Right lobe of liver (tissue), 6 donors: ENCODE data around the gene AKR1C3. TPM values are rescaled to one million over a fixed set of nuclear protein-coding genes. Genes with fewer than 3 reads are reported as not detected.
"Not testable (repeated sequence)": the region's sequence is repeated elsewhere in the genome, so short reads cannot be mapped to it uniquely, and the experiment has no call there.

Source experiments
- ATAC-seq, 4 donors: fragments of 200-7000 bp; cut with Tn5 transposase; one replicate each; pipeline ENCODE4 v1.9.1; 2020; ENCODE audit warnings: mild to moderate bottlenecking in 4 of 4, moderate library complexity in 4 of 4
- DNase-seq, 3 donors: peaks; one replicate each; pipeline ENCODE4 v3.0.0-alpha.2; 2020
- H3K27ac ChIP-seq, 3 donors: fragments of 200-600 bp; one replicate each; pipeline ENCODE4 v1.8.0; 2022
- H3K27me3 ChIP-seq, 2 donors: fragments of 200-600 bp; one replicate each; pipeline ENCODE4 v1.8.0; 2022
- H3K36me3 ChIP-seq, 4 donors: fragments of 200-600 bp; sonication (generic) in 1 of 4; one replicate each; pipeline versions ENCODE4 v1.5.1 to v1.8.0; 2017 to 2022; ENCODE audit warnings: control low read depth in 1 of 4
- H3K4me1 ChIP-seq, 4 donors: fragments of 200-600 bp; sonication (generic) in 1 of 4; one replicate each; pipeline versions ENCODE4 v1.5.1 to v1.8.0; 2017 to 2022; ENCODE audit warnings: control low read depth in 1 of 4
- H3K4me3 ChIP-seq, 3 donors: fragments of 200-600 bp; one replicate each; pipeline ENCODE4 v1.8.0; 2022
- H3K9me3 ChIP-seq, 4 donors: fragments of 200-600 bp; sonication (generic) in 1 of 4; one replicate each; pipeline versions ENCODE4 v1.5.1 to v1.8.0; 2017 to 2022; ENCODE audit warnings: control low read depth in 1 of 4
- CTCF ChIP-seq, 4 donors: fragments of 200-600 bp in 3 of 4; fragments of 450-650 bp in 1 of 4; IDR thresholded peaks; one replicate each; pipeline versions ENCODE4 v1.5.1 to v1.8.0; 2016 to 2022; ENCODE audit warnings: antibody characterized with exemption in 4 of 4, mild to moderate bottlenecking in 2 of 4
- POLR2A ChIP-seq: fragments of 450-650 bp; IDR thresholded peaks from one replicate; pipeline ENCODE4 v1.6.1; 2017; ENCODE audit warnings: antibody characterized with exemption, mild to moderate bottlenecking
- WGBS: methylation state at CpG from one replicate; pipeline ENCODE4 v1.1.6; 2018; ENCODE audit warnings: low coverage, low lambda C conversion rate; ENCODE audit not compliant: insufficient coverage; ENCODE audit errors: missing lambda C conversion rate; 5-methylcytosine and 5-hydroxymethylcytosine counted together
- intact Hi-C, 2 donors: fragments of 100-400 bp; cut with DNase I; formaldehyde crosslinking; loops; one replicate each; pipeline versions ENCODE4 v1.11.2 to v1.14.1; 2022
- long read RNA-seq: library from polyadenylated mRNA; unstranded; transcript quantifications from one replicate; pipeline ENCODE4 v2.0.0, GENCODE V29; 2019
- total RNA-seq, 6 experiments: library from RNA; depleted of rRNA in 2 of 6; stranded (reverse); fragments of >200 nt in 2 of 6; fragmentation: NEBNext Ultra II Directional in 3 of 6; extraction: Animal tissue kit (Norgen Biotek cat#: 25700) in 3 of 6; gene quantifications; one replicate each; pipeline versions ENCODE4 v1.1.0 to v1.2.4, GENCODE V29; 2016 to 2023
- donor health status: DM: no; HTN: yes; CAD: no.
- donor health status: DM: no; HTN: no; CAD: no.
- donor health status: DM: no; HTN: no; CAD: no.
- donor health status: DM: no; HTN: yes; CAD: no.
- donor health status: DM: no; HTN: yes; CAD: no.

The AKR1C3 gene
- total RNA-seq: 100 to 1,000 TPM; 169 to 782 (median 334) TPM
- long read RNA-seq, transcript AKR1C3-201 (9 exons, 1,807 nt): major isoform, 189 of 219 reads
- long read RNA-seq, partial matches to known transcripts: 14 of 219 reads
- long read RNA-seq, other reads (novel, unspliced or antisense): 10 of 219 reads

- DNase-seq (peak in 1 of 3 donors; percentile 61), ATAC-seq (peak; percentile 73 to 85 (median 76))
- WGBS: 0% methylated on average over 9 of the region's 9 CpGs
- Histone ChIP-seq H3K36me3 (peaks cover 0 to 32% (median 7%) of the 10 kb centered on the region in 4 donors), H3K4me1 (peaks cover 0 to 27% (median 2%) of the 10 kb centered on the region in 4 donors), H3K27ac (peak within 1 kb of the TSS; percentile 71 to 81 (median 81)), H3K9me3 (no peaks in the 10 kb centered on the region), H3K4me3 (peak within 1 kb of the TSS; percentile 32 to 69 (median 61)), H3K27me3 (no peaks in the 10 kb centered on the region)
- intact Hi-C loops: no loop called here
- peak; percentile 54 to 85 (median 64) for TF ChIP-seq CTCF (IDR thresholded peaks at IDR 0.05)
- TF ChIP-seq POLR2A: peak; percentile 83
Observed at GRCh38 chr10:5094265-5095205, at the start of gene AKR1C3. Gene AKR1C3 (plus strand): TSS chr10:5094414. CDS start chr10:5094445, 31 bp downstream.

- no peaks in the 10 kb centered on the region for H3K27me3 ChIP-seq
- no peak overlapping the region for H3K4me3 ChIP-seq
- H3K36me3 ChIP-seq: no peaks in the 10 kb centered on the region
- peak; percentile 58 to 81 (median 75) for ATAC-seq
- peak overlapping the region in 1 of 3 donors; percentile 64 for H3K27ac ChIP-seq
- H3K9me3 ChIP-seq: no peaks in the 10 kb centered on the region
- DNase-seq: peak; percentile 70 to 87 (median 85)
- TF ChIP-seq POLR2A (no peak), CTCF (IDR thresholded peaks at IDR 0.05) (no peak)
- 78% methylated on average over 8 of the region's 9 CpGs for WGBS
- H3K4me1 ChIP-seq: peaks cover 0 to 82% (median 29%) of the 10 kb centered on the region in 4 donors
- intact Hi-C loops: no loop called here
Observed at GRCh38 chr10:5045095-5045494, 49.1 kb upstream of the AKR1C3 start.

GRCh38 chr10:5046410-5046809 lies 47.8 kb upstream of the AKR1C3 start:
- TF ChIP-seq CTCF (IDR thresholded peaks at IDR 0.05) (no peak), POLR2A (no peak)
- no peak overlapping the region for H3K4me3 ChIP-seq
- H3K27ac ChIP-seq: no peak overlapping the region
- H3K36me3 ChIP-seq: no peaks in the 10 kb centered on the region
- intact Hi-C loops: no loop called here
- DNase-seq (no peak), ATAC-seq (no peak)
- no peaks in the 10 kb centered on the region for H3K27me3 ChIP-seq
- H3K4me1 ChIP-seq: peaks cover 0 to 73% (median 28%) of the 10 kb centered on the region in 4 donors
- H3K9me3 ChIP-seq: no peaks in the 10 kb centered on the region
- 91% methylated on average over 6 of the region's 6 CpGs for WGBS

GRCh38 chr10:5047055-5047454 lies 47.2 kb upstream of the AKR1C3 start:
- intact Hi-C loops, H3K4me3 ChIP-seq, H3K36me3 ChIP-seq, H3K9me3 ChIP-seq, H3K27me3 ChIP-seq, DNase-seq, ATAC-seq: not testable (repeated sequence)
- 71% methylated on average over 5 of the region's 5 CpGs for WGBS
- peak overlapping the region in 1 of 3 donors; percentile 31 for H3K27ac ChIP-seq
- peaks cover 0 to 67% (median 26%) of the 10 kb centered on the region in 4 donors for H3K4me1 ChIP-seq
